Stimulated activated CD4-positive, alpha-beta T cell treated with anti-CD3 and anti-CD28 coated beads, Interleukin-4, amount 100 ng/mL, for 1 hour (primary cell): ENCODE data around the gene CD46.

Source experiments
- DNase-seq: peaks from one replicate; pipeline ENCODE4 v3.0.0-alpha.2; 2020

Gene CD46

DNA sequence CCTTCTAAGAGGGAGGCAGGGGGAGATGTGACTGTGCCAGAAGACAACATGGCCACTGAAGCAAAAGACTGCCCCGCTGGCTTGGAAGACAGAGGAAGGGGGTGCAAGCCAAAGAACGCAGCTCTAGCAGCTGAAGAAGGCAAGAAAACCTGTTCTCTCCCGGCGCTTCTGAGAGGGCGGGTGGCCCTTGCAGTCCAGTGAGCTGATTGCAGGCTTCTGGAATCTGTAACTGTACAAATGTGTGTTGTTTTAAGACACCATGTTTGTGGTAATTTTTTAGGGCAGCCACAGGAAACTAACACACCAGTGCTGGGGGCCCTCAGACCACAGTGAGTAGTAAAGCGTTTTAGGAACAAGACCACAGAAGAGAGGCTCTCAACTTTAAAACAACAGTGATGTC is 47.0 kb downstream of the CD46 start:
- no peak for DNase-seq

DNA sequence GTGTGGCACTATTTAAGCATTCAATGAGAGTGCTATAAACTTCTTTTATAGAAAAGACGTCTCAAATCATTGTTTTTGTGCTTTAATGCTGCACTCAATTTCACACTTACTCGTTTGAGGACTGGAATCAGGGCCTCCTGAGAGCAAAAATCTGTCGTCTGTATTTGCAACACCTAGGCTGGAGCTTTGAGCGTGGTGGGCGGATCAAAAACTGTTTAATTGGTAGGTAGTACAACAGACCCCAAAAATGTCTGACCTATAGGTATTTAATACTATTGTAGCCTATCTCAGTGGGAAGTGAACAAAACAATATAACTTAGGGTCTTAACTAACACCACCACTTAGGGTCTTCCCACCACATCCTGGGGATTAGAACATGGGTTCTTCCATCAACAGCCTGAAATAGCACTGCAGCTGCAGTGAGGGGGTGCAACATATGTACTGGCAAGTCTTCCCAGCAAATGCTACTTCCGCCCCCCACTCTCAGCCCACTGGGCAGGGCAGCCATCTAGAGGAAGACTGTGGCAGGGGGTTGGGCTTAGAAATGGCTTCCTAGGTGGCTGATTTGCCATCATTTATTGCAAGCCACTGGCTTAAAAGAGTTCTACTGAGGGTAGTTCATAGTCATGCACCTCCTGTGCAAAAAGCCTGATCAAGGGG is 48.3 kb downstream of the CD46 start:
- DNase-seq: no peak

- DNase-seq: no peak
These were observed 50.0 kb downstream of the CD46 start for GRCh38 chr1:207801819-207802218.

- no peak for DNase-seq
These were observed 51.8 kb downstream of the CD46 start for GRCh38 chr1:207803678-207804077.

DNA sequence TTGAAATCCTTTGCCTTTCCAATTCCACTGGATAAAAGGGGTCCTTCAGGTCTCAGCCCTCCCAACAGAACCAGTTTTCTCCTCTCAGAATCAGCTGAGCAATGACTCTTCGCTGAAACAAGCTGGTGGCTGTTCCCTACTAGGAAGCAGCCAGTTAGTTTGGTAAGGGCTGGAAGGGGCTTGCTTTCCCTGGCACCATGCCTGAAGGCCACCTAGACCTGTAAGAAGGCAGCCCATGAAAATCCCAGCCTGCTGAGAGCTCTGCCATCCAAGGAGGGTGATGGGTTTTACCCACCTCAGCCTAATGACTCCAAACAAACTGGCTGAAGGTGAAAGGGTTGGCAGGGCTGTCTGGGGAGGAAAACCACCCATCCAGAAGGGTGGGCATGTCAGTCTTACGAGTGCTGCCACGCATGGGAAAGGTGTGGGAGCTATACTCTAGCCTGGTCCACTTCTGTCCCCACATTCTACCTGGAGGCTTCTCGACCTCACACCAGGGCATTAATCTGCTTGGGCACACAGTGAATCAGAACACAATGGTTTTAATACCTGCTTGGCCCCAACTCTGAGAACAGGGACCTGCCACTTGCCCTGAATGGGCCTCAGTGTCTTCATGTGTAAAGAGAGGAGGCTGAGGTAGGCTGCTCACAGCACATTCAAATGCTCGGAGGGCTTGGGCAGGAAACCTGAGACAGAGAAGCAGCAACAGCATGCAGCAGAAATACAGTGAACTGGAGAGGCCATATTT is 53.0 kb downstream of the CD46 start:
- DNase-seq: no peak

GRCh38 chr1:207805841-207806421 is 54.1 kb downstream of the CD46 start:
- DNase-seq: no peak

DNA sequence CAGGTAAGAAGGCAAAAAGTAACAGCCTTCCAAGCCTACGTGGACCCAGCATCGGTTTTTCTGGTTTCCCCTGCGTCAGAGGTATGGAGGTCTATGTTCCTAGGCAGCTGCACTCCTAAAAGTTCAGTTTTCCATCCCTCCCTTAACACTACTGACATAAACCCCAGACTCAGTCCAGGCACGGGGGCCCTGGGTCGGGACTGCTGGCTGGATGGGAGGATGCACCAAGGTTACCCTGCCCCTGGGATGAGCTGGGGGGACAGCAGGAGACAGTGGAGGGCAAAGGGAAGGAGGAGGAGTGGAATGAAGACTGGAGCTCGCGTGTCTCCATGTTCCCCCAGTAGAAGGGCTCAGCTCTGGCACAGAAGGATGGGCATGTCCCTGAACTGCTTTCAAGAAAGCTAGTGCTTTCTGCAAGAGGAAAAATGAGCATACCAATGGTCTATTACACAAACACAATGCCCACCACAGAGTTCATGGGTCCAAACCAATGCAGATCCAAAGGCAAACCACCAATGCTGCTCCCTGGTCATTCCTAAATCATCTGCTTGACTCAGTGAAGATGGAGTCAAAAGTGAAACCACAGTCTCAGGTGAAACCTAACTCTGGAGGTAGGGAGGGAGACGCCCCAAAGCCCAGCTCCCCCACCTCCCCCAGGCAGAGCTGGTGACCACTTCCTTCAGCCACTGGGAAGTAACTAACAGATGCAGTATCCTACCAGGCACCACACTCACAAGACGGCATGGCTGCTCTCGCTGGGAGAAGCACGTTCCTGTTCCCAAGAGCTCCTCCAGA is 54.9 kb downstream of the CD46 start:
- no peak for DNase-seq

DNA sequence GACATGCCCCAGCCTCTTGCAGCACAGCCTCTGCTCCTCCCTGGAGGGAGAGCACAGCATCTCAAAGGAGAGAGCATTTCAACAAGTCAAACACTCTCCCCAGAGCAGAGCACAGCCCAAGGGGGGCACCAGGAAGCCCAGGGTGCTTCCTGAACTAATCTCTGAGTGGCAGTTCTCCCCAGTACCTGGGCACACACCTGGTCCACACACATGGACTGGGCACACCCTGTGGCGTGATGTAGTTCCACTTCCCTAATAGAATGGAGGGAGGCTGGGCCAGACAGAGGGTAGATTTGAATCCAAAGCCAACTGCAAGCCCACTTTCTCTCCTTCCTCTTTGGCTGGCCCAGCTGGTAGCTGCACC is 55.5 kb downstream of the CD46 start:
- no peak for DNase-seq

GRCh38 chr1:207807690-207808321 is 56.0 kb downstream of the CD46 start:
- DNase-seq: no peak

- DNase-seq: no peak
These were observed 56.5 kb downstream of the CD46 start for GRCh38 chr1:207808322-207808705.

GRCh38 chr1:207808911-207809555 is 57.2 kb downstream of the CD46 start:
- no peak for DNase-seq

DNA sequence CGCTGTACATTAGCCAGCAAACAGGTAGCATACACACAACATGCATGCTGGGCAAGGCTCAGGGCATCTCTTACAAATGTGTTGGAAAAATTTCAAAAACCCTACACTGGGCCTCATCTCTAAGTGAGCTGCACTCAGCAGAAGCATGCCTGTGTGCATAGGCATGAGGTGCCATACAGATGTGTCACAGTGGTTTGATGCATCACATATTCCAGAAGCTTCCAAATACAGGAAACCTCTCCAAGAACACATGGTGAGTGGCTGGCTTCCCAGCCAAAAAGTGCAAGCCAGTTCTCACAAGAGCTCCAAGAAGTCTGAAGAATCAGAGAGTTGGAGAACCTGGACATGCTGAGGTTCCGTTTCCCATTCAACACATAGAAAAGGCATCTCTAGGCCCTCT is 58.3 kb downstream of the CD46 start:
- no peak for DNase-seq

GRCh38 chr1:207810606-207811295 is 58.9 kb downstream of the CD46 start:
- no peak for DNase-seq

GRCh38 chr1:207811319-207811718 is 59.5 kb downstream of the CD46 start:
- DNase-seq: no peak

DNA sequence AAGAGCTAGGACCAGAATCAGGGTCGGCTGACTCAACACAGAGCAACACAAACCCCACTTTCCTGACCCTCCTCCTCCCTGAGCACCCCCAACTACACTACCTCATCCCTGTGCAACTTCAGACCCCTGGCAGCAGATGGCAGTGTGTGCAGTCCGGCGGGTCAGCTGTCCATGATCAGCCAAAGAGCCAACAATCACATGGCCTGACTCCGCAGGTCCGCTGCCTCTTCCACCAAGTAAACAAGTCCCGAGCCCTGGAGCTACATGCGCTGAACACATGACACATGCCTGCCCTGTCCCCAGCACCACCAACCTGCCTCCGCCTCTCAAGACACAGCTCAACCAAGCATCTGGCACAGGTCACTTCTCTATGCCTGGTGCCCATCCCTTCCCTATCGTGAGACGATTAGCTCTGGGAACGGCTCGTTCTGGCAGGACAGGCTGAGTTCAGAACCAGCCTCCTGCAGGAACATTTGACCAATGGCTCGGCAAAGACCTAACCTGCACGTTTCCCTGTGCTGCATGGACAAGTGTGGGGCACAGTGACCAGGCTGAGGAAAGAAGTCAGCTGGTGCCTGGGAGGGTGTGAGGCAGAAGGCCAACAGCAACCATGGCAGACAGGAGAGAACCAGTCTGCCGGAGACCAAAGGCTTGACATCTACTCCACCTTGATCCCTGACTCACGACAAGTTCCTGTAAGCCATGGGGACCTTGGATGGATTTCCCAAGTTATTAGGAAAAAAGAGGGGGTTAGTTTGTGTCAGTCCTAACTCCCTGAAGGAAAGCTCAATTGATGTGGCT is 60.3 kb downstream of the CD46 start:
- no peak for DNase-seq

GRCh38 chr1:207812778-207813511 is 61.1 kb downstream of the CD46 start:
- DNase-seq: no peak

DNA sequence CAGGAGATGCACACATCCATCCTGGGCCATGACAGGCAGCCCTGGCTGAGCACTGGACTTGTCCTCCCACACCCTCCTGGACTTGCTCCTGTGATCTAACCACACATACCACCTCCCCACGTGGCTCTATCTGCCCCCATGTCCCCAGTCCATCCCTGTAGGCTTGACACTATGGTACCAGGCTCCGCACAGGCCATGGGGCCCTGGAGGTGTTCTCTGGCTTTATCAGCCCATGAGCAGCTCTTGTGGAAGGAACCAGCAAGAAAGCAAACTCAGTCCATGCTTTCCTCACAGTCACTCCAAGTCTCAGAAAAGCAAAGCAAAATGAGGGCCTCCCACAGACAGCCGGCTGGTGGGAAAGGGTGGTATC is 61.6 kb downstream of the CD46 start:
- DNase-seq: no peak

GRCh38 chr1:207813946-207814345 is 62.1 kb downstream of the CD46 start:
- DNase-seq: no peak

GRCh38 chr1:207814469-207814868 is 62.6 kb downstream of the CD46 start:
- DNase-seq: no peak

DNA sequence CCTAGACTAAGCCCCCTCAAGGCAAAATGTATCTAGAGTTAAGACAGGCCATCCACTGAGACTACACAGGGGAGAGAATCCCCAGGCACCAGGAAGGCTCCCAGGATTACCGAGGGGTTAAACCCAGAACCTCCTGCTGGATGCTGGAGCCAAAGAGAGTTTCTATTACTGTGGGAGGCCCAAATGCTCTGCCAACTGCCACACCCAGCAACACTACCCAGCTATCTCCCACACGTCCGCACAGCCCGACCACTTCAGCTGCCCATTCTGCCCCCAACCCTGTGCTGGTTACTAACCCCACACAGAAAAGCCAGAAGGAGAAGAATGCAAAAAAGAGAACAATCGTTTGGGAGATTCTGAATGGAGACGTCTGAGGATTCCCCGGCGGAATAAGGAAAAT is 63.6 kb downstream of the CD46 start:
- no peak for DNase-seq

DNA sequence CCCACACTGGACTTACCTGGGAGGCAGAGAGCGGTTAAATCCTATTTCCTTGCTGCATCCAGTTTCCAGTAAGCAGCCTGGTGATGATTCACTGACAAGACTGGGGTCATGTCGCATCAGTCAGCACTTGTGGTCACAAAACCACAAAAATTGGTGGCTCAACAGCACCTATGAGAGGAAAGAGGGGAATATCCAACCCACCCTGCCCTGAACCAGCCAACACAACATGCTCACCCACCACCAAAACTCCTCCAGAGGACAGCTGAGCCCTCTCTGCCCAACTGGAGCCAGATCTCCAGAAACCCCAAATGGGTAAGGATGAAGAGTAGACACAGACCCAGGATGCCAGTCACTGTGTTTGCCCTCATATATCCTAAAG is 64.0 kb downstream of the CD46 start:
- DNase-seq: no peak
